HG03342 (cell line): ENCODE data around the gene RSPO4.

Experiments
- ATAC-seq: cut with Tn5 transposase; IDR thresholded peaks from one replicate; pipeline ENCODE4 v1.9.1; 2021; ENCODE audit warnings: mild to moderate bottlenecking, moderate library complexity; ENCODE audit not compliant: unreplicated experiment

The RSPO4 gene

DNA sequence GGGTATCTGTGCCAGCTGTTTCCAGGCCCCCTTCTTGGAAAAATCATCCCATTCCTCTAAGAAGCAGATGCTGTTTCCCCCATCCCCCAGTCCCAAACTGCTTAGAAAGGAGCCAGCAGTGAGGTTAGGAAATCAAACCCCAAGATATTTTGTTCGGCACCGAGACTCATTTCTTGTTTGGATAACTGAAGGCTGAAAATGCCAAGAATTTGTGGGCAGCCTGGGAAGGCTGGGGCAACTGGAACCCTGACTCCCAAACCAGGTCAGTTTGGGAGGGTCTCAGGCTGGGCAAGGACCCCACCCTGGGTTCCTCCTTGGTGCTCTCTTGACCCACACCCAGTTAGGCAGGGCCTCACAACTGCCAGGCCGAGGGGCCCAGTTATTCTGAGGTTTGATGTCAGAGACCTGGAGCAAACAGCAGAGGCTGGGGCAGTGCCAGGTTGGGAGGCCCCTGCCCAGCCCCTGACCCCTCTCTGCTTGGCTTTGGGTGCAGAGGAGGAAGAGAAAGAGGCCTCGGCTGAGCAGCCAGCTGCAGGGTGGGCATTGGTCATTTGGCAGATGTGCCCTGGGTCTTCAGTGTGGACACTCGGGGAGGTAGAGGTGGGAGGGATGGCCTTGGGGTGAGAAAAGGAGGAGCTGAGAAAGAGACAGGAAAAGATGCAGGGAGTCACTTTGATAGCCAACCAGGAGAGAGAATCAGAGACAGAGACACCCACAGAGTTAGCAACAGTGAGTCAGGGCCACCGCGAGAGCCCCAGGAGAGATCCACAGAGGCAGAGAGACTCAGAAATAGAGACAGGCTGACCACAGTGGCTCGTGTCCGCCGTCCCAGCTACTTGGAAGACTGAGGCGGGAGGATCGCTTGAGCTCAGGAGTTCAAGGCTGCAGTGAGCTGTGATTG, 91.0 kb downstream of the RSPO4 start:
- ATAC-seq: no peak

DNA sequence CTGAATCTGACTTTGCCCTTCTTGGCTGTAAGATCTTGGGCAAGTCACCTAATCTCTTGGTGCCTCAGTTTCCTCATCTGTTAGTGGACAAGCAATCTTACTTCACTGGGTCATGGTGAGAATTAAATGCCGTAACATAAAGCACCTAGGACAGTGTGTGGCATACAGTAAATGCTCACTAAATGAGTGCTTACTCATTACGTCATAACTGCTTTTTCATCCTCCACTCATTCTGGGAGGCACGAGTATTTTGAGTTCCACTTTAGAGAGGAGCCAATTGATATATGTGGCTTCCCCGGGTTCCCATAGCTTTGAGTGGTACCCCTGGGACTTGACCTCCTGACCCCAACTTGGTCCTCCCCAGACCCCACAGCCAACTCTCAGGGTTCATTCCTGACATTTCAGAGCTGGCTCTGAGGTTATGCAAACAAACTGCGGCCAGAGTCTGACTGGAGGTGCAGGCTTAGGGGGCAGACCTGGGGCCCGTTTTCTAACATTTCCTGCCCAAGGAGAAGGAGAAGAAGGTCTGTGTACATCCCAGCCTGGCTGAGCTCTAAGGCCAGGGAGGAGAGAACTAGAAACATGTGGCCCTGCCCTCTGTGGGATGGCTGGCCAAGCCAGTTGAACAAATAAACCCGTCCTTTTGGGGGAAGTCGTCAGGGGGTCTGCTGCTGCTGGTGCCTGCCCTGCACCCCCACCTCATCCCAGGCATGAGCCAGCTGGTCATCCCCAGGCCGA, 91.8 kb downstream of the RSPO4 start:
- ATAC-seq: no peak

DNA sequence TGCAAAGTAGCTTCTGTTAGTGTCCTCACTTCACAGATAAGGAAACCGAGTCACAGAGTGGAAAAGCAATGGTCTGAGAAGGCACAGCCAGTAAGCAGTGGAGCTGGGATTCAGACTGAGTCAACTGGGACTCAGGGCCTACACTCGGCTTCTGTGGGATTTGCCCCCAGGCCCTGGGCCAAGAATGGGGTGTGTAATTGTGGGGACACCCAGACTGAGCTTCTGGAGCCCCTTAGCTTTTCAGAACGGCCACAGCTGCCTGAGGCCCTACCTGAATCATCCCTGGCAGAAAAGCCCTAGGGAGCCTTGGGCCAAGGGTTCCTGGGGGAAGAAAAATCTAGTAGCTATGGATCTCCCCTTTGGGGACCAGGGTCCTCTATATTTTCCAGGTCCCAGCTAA, 92.5 kb downstream of the RSPO4 start:
- ATAC-seq: no peak
